AG04450 (cell line): ENCODE results near the gene P2RX2. TPM values are rescaled to one million over a fixed set of nuclear protein-coding genes. Genes with fewer than 3 reads are reported as not detected.

Source experiments
- CTCF ChIA-PET: fragments of 300-600, 350-600 bp; formaldehyde crosslinking; extraction: SDS; loops from one replicate; lab custom pipeline; 2022; ENCODE audit warnings: antibody characterized with exemption, inconsistent platforms; lab: Charles Lee
- POLR2A ChIA-PET: fragments of 350-600 bp; formaldehyde crosslinking; extraction: SDS; loops from one replicate; lab custom pipeline; 2021; ENCODE audit warnings: antibody characterized with exemption, inconsistent platforms; lab: Yijun Ruan, JAX
- DNase-seq: peaks from one replicate; pipeline ENCODE4 v3.0.0-alpha.2; 2011; ENCODE audit warnings: low read depth, low spot score
- H3K27ac ChIP-seq: one replicate; pipeline ENCODE4 v1.5.1; 2012; ENCODE audit warnings: low read depth, low read length, control low read depth
- H3K27me3 ChIP-seq: one replicate; pipeline ENCODE4 v1.6.0; 2012; ENCODE audit warnings: low read length; ENCODE audit not compliant: control insufficient read depth, insufficient read depth
- H3K4me3 ChIP-seq: 2 replicates; pipeline ENCODE4 v1.5.1; 2011; ENCODE audit warnings: mild to moderate bottlenecking, low read depth, low read length, control low read depth
- H3K9me3 ChIP-seq: 2 replicates; pipeline ENCODE4 v1.5.1; 2012; ENCODE audit warnings: low read length; ENCODE audit not compliant: control insufficient read depth, insufficient read depth
- CTCF ChIP-seq: IDR thresholded peaks from 2 replicates; pipeline ENCODE4 v1.5.1; 2011; ENCODE audit warnings: low read depth, low read length, control low read depth, inconsistent platforms
- polyA plus RNA-seq: library from polyadenylated mRNA; depleted of rRNA; stranded (reverse); fragments of >200 nt; gene quantifications from 2 replicates; pipeline ENCODE4 v1.2.3, GENCODE V29; 2011

P2RX2 gene
- polyA plus RNA-seq, 1 experiment, result not detected

- DNase-seq, result no peak
- H3K9me3 ChIP-seq, result no peaks in the 10 kb centered on the region
- no peak overlapping the region for H3K27ac ChIP-seq
- no peaks in the 10 kb centered on the region for H3K27me3 ChIP-seq
- TF ChIP-seq CTCF, result no peak
- H3K4me3 ChIP-seq, result no peak overlapping the region
- CTCF ChIA-PET, result no interaction called here
- POLR2A ChIA-PET, result interaction anchor here (0.6 kb wide), 1 partner anchor 13 kb away, joined by 14 read pairs; no protein-coding TSS in a partner anchor
Measured at GRCh38 chr12:132642846-132643835, 24.6 kb downstream of the P2RX2 start.

- no peak for DNase-seq
- TF ChIP-seq CTCF, result no peak
- Histone ChIP-seq H3K27ac (no peak overlapping the region), H3K4me3 (no peak overlapping the region), H3K27me3 (no peaks in the 10 kb centered on the region), H3K9me3 (no peaks in the 10 kb centered on the region; the same call in 1 of the 2 replicates)
- POLR2A ChIA-PET, result no interaction called here
- CTCF ChIA-PET, result no interaction called here
Measured at GRCh38 chr12:132646850-132647249, 28.3 kb downstream of the P2RX2 start.

- CTCF ChIA-PET, result no interaction called here
- POLR2A ChIA-PET, result no interaction called here
- DNase-seq, result no peak
Measured at GRCh38 chr12:132647858-132648257, 29.3 kb downstream of the P2RX2 start.

GRCh38 chr12:132648616-132649225 is 30.1 kb downstream of the P2RX2 start:
- Histone ChIP-seq H3K27me3 (no peaks in the 10 kb centered on the region), H3K4me3 (no peak overlapping the region), H3K27ac (no peak overlapping the region), H3K9me3 (no peaks in the 10 kb centered on the region; the same call in 1 of the 2 replicates)
- no peak for TF ChIP-seq CTCF
- no peak for DNase-seq
- ChIA-PET CTCF (interaction anchor here (1.2 kb wide), 1 partner anchor 10 kb away, joined by 4 read pairs; no protein-coding TSS in a partner anchor), POLR2A (no interaction called here)

More at GRCh38 chr12:132647858-132648257, 29.3 kb downstream of the P2RX2 start:
- TF ChIP-seq CTCF, result no peak
- no peak overlapping the region for H3K27ac ChIP-seq
- H3K9me3 ChIP-seq, result no peaks in the 10 kb centered on the region; the same call in 1 of the 2 replicates
- no peak overlapping the region for H3K4me3 ChIP-seq
- H3K27me3 ChIP-seq, result no peaks in the 10 kb centered on the region
